Loucy (cell line): ENCODE data around the gene NAALADL1.

ENCODE experiments used
- H2AFZ ChIP-seq: fragments of 200-600 bp; sonication (generic); 2 replicates; pipeline ENCODE4 v1.6.0; 2016; ENCODE audit warnings: antibody characterized with exemption, mild to moderate bottlenecking, low read length, moderate library complexity
- H3F3A ChIP-seq: fragments of 200-600 bp; 2 replicates; pipeline ENCODE4 v1.6.0; 2016; ENCODE audit warnings: antibody characterized with exemption, low read depth, mild to moderate bottlenecking
- H3K27me3 ChIP-seq: fragments of 200-600 bp; sonication (generic); 2 replicates; pipeline ENCODE4 v1.6.1; 2014; ENCODE audit warnings: low read length, mild to moderate bottlenecking; ENCODE audit not compliant: insufficient read depth, poor library complexity, severe bottlenecking
- H3K36me3 ChIP-seq: fragments of 200-600 bp; sonication (generic); 2 replicates; pipeline ENCODE4 v1.6.1; 2016; ENCODE audit warnings: low read length; ENCODE audit not compliant: insufficient read depth
- H3K4me1 ChIP-seq: fragments of 200-600 bp; sonication (generic); 2 replicates; pipeline ENCODE4 v1.5.1; 2014; ENCODE audit warnings: low read length, mild to moderate bottlenecking; ENCODE audit not compliant: insufficient read depth, poor library complexity, severe bottlenecking
- H3K4me2 ChIP-seq: fragments of 200-600 bp; sonication (generic); 2 replicates; pipeline ENCODE4 v1.6.0; 2014; ENCODE audit warnings: antibody characterized with exemption, low read length, low read depth, mild to moderate bottlenecking; ENCODE audit not compliant: poor library complexity, severe bottlenecking
- H3K4me3 ChIP-seq: fragments of 200-600 bp; sonication (generic); 2 replicates; pipeline ENCODE4 v1.5.1; 2014; ENCODE audit warnings: low read length, mild to moderate bottlenecking, mixed read lengths; ENCODE audit not compliant: poor library complexity, severe bottlenecking
- H3K79me2 ChIP-seq: fragments of 200-600 bp; sonication (generic); 2 replicates; pipeline ENCODE4 v1.6.1; 2014; ENCODE audit warnings: low read length; ENCODE audit not compliant: insufficient read depth
- H3K9ac ChIP-seq: fragments of 200-600 bp; sonication (generic); 2 replicates; pipeline ENCODE4 v1.6.0; 2014; ENCODE audit warnings: mild to moderate bottlenecking, low read depth, low read length, moderate library complexity; ENCODE audit not compliant: poor library complexity, severe bottlenecking
- H3K9me2 ChIP-seq: fragments of 200-600 bp; sonication (generic); replicated peaks from 2 replicates; pipeline ENCODE4 v1.6.1; 2016; ENCODE audit warnings: low read depth, low read length, mixed read lengths
- H3K9me3 ChIP-seq: fragments of 200-600 bp; sonication (generic); 2 replicates; pipeline ENCODE4 v1.6.1; 2014; ENCODE audit warnings: mild to moderate bottlenecking, antibody characterized with exemption, low read length, low read depth; ENCODE audit not compliant: insufficient read depth
- H4K20me1 ChIP-seq: fragments of 200-600 bp; sonication (generic); 2 replicates; pipeline ENCODE4 v1.6.0; 2014; ENCODE audit warnings: antibody characterized with exemption, low read length, mild to moderate bottlenecking; ENCODE audit not compliant: insufficient read depth, poor library complexity, severe bottlenecking
- EZH2phosphoT487 ChIP-seq: fragments of 200-600 bp; IDR thresholded peaks from 2 replicates; pipeline ENCODE4 v1.6.1; 2018; ENCODE audit warnings: antibody characterized with exemption, mild to moderate bottlenecking, moderate library complexity, borderline replicate concordance
- TF ChIP-seq, protein P1 (sequence below): fragments of 200-600 bp; sonication (generic); conservative IDR thresholded peaks from 2 replicates; pipeline ENCODE4 v1.5.1; 2014; ENCODE audit warnings: mild to moderate bottlenecking, antibody characterized with exemption, low read length

NAALADL1 gene

DNA sequence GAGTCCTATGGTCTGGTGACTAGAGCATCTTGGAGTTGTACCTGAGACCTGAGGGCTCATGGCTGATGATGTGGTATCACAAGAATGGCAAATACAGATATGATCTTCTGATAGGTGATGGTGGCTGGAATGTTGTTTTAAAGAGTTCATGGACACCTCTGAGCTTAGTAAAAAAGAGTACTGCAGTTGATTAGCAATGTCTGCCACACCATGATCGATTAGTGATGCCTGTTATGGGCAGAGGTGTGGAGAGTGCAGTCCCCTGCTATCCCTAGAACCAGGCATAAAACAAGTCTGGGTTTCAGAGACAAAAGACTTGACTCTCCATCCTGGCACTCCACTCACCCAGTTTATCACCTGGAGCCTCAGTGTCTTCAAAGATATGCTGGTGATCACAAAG is 60.2 kb downstream of the NAALADL1 start:
- Histone ChIP-seq H3K4me2 (no peak overlapping the region), H3K27me3 (no peaks in the 10 kb centered on the region), H4K20me1 (no peaks in the 10 kb centered on the region), H3K9ac (no peak overlapping the region), H3K4me1 (peaks cover 3% of the 10 kb centered on the region), H3F3A (no peaks in the 10 kb centered on the region), H3K9me2 (no peaks in the 10 kb centered on the region), H3K79me2 (no peaks in the 10 kb centered on the region), H2AFZ (peak overlapping the region; percentile 60), H3K36me3 (no peaks in the 10 kb centered on the region), H3K9me3 (no peaks in the 10 kb centered on the region), H3K4me3 (no peak overlapping the region)
- TF ChIP-seq, protein P1, sequence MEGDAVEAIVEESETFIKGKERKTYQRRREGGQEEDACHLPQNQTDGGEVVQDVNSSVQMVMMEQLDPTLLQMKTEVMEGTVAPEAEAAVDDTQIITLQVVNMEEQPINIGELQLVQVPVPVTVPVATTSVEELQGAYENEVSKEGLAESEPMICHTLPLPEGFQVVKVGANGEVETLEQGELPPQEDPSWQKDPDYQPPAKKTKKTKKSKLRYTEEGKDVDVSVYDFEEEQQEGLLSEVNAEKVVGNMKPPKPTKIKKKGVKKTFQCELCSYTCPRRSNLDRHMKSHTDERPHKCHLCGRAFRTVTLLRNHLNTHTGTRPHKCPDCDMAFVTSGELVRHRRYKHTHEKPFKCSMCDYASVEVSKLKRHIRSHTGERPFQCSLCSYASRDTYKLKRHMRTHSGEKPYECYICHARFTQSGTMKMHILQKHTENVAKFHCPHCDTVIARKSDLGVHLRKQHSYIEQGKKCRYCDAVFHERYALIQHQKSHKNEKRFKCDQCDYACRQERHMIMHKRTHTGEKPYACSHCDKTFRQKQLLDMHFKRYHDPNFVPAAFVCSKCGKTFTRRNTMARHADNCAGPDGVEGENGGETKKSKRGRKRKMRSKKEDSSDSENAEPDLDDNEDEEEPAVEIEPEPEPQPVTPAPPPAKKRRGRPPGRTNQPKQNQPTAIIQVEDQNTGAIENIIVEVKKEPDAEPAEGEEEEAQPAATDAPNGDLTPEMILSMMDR: no peak
- TF ChIP-seq EZH2phosphoT487: no peak

GRCh38 chr11:64996710-64997380 is 61.5 kb downstream of the NAALADL1 start, which contains the start of gene BATF2:
Gene BATF2 (minus strand): TSS chr11:64996971. CDS start chr11:64996914, 57 bp downstream.
- Histone ChIP-seq H3K9me3 (no peaks in the 10 kb centered on the region), H3K4me3 (peak within 1 kb of the TSS; percentile 41), H3K4me1 (peaks cover 3% of the 10 kb centered on the region), H4K20me1 (no peaks in the 10 kb centered on the region), H3F3A (no peaks in the 10 kb centered on the region), H3K27me3 (no peaks in the 10 kb centered on the region), H2AFZ (no peak within 1 kb of the TSS), H3K9me2 (no peaks in the 10 kb centered on the region), H3K79me2 (no peaks in the 10 kb centered on the region), H3K9ac (no peak within 1 kb of the TSS), H3K36me3 (no peaks in the 10 kb centered on the region), H3K4me2 (peak within 1 kb of the TSS; percentile 50)
- TF ChIP-seq EZH2phosphoT487: no peak
- TF ChIP-seq, protein P1: peak; percentile 53

GRCh38 chr11:64996327-64996709 is 62.0 kb downstream of the NAALADL1 start:
- Histone ChIP-seq H3K9me3 (no peaks in the 10 kb centered on the region), H3K9me2 (no peaks in the 10 kb centered on the region), H3K4me3 (no peak overlapping the region), H3F3A (no peaks in the 10 kb centered on the region), H3K36me3 (no peaks in the 10 kb centered on the region), H2AFZ (no peak overlapping the region), H3K9ac (no peak overlapping the region), H3K27me3 (no peaks in the 10 kb centered on the region), H3K4me1 (peaks cover 3% of the 10 kb centered on the region), H4K20me1 (no peaks in the 10 kb centered on the region), H3K4me2 (peak overlapping the region; percentile 50), H3K79me2 (no peaks in the 10 kb centered on the region)
- TF ChIP-seq, protein P1: no peak
- no peak for TF ChIP-seq EZH2phosphoT487
